ENCODE measurements around the gene PCDHB4.
"Not testable (repeated sequence)": the region's sequence is repeated elsewhere in the genome, so short reads cannot be mapped to it uniquely, and the experiment has no call there.

DNA sequence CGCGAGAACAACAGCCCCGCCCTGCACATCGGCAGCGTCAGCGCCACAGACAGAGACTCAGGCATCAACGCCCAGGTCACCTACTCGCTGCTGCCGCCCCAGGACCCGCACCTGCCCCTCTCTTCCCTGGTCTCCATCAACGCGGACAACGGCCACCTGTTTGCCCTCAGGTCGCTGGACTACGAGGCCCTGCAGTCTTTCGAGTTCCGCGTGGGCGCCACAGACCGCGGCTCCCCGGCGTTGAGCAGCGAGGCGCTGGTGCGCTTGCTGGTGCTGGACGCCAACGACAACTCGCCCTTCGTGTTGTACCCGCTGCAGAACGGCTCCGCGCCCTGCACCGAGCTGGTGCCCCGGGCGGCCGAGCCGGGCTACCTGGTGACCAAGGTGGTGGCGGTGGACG lies 30.0 kb downstream of the PCDHB4 start:
- TF ChIP-seq, protein P1, sequence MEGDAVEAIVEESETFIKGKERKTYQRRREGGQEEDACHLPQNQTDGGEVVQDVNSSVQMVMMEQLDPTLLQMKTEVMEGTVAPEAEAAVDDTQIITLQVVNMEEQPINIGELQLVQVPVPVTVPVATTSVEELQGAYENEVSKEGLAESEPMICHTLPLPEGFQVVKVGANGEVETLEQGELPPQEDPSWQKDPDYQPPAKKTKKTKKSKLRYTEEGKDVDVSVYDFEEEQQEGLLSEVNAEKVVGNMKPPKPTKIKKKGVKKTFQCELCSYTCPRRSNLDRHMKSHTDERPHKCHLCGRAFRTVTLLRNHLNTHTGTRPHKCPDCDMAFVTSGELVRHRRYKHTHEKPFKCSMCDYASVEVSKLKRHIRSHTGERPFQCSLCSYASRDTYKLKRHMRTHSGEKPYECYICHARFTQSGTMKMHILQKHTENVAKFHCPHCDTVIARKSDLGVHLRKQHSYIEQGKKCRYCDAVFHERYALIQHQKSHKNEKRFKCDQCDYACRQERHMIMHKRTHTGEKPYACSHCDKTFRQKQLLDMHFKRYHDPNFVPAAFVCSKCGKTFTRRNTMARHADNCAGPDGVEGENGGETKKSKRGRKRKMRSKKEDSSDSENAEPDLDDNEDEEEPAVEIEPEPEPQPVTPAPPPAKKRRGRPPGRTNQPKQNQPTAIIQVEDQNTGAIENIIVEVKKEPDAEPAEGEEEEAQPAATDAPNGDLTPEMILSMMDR (IDR thresholded peaks at IDR 0.05): not testable (repeated sequence)
- TF ChIP-seq POLR2AphosphoS5 (IDR thresholded peaks at IDR 0.05; ENCODE audit: low read depth, low read length): not testable (repeated sequence)

Data from Panc1 (cell line).